ENCODE measurements around the gene CYREN.
"Not testable (repeated sequence)": the region's sequence is repeated elsewhere in the genome, so short reads cannot be mapped to it uniquely, and the experiment has no call there.

The CYREN gene

DNA sequence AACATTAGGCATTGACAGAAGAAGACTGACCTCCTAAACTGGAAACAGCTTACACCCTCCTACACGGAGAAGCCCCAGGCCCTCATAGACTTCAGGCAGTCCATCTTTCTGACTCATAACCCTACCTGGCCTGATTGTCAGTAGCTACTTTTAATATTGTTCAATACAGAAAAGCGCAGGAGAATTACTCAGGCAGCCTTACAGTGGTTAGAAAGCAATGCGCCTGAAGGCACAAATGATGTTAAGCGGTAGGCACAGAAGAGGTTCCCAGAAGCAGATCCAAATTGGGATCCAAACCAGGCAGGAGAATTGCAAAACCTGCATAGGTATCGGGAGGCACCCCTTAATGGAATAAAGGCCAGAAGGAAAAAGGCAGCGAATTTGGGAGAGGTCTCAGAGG lies 5.4 kb upstream of the CYREN start:
- DNase-seq: no peak

DNA sequence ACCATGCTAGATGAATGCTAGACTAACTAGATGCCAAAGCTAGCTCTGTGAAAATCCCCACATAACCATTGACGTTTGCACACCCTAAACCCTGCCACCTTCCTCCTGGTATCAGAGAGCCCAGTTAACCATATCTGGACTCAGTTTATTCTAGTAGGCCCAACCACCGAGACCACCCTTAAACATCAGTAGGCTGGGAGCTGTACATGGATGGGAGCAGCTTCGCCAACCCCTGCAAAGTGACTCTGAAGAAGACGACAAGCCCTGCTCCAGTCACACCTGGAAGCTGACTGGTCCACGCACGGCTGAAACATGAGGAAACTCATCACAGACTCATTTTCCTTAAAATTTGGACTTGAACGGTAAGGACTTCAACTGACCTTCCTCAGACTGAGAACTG lies 4.4 kb upstream of the CYREN start:
- no peak for DNase-seq

DNA sequence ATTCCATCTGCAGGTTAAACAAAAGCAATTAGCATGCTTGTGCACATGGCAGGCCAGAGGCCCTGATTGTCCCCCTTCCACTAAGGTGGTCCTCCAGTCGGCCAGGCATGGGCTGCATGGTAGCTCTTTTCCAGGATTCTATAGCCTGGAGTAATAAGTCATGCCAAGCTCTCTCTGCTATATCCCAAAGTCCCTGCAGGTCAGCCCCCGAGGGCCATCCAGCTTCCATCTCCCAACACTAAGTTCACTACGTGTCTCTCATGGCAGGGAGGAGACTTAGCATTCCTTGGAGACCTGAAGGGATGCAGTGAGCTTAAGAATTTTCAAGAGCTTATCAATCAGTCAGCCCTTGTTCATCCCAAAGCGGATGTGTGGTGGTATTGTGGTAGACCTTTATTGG lies 3.4 kb upstream of the CYREN start:
- DNase-seq: not testable (repeated sequence)

DNA sequence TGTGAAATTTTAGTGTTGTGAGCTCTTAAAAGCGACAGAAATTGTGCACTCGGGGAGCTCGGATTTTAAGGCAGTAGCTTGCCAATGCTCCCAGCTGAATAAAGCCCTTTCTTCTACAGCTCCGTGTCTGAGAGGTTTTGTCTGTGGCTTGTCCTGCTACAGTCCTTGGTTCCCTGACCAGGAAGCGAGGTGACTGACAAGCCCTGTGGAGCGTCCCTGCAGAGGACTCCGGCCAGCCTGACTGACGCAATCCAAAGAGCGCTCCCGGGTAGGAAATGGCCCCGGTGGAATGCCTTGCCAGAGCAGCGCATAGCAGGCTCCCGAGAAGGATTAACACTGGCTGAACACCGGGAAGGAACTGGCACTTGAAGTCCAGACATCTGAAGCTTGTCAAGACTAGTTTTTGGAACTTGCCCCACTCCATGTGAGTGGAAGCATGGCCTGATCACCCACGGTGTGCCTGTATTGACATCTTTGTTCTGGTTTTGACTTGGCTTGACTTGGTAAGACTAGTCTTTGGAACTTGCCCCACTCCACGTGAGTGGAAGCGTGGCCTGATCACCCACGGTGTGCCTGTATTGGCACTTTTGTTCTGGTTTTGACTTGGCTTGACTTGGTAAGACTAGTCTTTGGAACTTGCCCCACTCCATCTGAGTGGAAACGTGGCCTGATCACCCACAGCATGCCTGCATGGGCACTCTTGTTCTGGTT lies 1.2 kb upstream of the CYREN start:
- not testable (repeated sequence) for DNase-seq

DNA sequence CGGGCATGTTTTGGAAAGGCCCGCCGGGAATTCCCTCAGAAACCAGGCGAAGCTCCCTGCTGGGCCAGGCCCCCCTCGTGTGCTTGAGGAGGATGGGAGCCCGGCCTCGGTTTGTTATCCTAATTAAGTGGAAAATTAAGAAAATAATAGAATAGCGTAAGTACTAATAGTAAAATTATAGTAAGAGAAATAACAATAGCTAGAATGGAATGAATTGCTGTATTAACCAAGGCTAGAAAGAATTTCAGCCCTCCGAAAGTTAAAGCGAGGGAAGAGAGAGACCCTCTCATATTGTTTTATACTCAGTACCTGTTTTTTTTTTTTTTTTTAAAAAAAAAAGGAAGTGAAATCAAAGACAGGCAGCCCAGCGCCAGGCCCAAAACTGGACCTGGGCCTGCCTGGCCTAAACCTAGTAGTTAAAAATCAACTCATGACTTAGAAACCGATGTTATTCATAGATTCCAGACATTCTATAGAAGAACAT lies 533 bp upstream of the CYREN start:
- not testable (repeated sequence) for DNase-seq

DNA sequence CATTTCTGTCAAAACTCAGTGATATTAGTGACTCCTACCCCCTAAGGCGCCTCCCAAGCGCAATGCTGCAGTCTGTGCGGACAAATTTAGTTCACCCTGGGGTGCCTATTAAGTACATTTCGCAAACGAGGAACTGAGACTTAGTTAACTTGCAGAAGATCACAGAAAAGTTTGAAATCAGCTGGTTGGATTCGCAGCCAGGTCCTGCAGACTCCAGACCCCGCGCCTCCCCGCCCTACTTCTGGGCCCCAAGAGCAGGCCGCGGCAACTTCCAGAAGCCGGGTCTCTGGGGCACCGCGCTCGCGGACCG lies 588 bp downstream of the CYREN start:
- DNase-seq: no peak

DNA sequence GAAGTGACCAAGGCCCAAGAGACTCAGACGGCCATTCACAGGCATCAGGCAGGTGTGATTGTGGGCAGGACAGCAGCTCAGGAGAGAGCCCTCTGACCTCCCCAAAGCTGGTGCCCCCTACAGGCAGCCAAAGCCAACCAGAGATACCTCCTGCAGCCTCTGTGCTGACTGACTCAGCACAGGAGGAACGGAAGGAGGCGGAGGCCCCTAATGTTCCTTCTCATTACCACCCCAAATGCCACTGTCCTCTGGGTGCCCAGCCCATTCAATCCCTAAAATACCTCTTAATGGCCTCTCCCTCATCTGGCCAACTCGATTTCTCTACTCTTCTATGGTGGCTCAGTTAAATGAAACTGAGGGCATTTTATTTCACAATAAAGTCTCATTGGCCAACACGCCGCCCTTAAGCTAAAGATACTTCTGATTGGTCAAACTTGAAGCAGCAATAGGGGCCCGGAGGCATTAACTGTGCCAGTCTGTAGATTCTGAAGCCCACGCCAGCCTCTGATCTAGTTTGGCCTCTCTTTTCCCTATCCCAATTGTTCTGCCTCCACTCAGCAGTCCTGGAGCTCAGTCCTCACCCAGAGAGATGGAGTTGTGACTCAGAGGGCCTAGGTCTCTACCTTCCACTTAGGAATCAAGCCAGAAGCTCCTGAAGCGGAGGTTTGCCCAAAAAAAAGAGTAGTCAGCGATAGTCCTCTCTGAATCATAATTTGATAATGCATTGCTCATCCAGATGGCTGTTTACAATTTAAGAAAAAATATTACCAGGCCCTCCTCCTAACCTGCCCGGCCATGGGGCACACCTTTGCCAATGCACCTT lies 1.2 kb downstream of the CYREN start:
- DNase-seq: peak; percentile 54

DNA sequence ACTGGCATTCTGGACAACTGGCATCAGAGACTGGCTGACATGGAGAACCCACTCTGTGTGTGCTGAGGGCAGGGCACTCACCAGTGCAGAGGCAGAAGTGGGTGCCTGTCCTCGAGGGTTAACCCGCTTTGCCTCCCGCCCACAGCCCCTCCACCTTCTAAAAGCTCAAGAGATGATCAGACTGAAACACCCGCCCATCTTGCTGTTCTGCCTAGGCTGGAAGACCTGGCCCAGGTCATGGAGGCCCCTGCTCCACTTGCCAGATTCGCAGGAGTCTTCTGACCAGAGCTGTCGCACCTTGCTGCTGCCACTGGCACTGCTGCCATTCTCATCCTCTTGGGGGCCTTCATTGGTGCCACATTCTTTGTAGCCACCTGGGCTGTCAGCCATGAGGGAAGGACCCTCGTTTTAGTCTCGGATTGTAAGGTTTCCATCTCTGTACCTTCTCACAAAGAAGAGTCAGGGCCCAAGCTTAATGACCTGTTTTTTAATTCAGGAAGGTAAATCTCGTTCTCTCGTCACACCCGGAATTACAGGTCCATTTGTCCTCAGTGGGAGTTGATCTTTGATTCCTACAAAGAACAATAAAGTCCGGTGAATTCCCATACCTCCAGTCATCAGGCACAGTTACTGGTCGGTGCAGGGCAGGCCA lies 1.9 kb downstream of the CYREN start:
- no peak for DNase-seq

DNA sequence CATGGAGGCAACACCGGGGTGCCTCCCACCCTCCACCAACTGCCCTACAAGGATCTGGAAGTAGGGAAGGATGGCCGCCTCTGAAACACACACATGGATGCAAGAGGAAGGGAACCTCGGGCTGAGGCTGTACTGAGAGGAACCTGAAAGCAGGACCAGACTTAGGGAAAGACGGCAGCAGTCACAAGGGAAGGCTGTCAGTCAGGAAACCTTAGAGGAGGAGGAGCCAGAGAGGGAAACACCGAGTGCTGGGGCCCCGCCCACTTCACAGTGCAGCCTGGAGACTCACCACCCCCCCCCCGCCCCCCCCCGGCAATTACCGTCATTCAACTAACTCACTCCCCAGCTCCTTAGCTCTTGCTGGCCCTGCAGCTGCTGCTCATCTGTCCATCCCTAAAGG lies 2.5 kb downstream of the CYREN start:
- DNase-seq: peak; percentile 22

DNA sequence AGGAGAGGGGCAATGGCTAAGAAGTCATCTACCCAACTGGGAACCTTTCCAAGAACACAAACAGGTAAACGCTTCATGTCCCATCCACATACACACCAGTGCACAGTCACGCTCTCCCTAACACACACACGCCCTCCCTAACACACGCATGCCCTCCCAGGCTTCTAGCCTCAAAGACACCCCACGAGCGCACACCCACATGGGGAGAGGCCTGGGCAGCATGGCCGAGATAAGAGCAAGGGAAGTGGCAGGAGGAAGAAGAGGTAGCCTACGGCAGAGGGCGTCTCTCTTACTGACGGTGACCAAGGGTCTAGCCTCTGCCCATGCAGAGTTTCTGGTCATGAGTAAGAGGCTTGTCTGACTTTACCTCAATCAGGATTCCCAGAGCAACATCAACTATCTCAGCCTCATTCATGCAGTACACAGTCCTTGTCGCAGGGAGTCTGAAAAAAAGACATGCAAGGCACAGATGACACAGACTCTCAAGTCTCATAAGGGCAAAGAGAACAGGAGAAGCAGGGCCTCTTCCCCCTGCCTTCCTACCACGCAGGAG lies 3.1 kb downstream of the CYREN start:
- no peak for DNase-seq

DNA sequence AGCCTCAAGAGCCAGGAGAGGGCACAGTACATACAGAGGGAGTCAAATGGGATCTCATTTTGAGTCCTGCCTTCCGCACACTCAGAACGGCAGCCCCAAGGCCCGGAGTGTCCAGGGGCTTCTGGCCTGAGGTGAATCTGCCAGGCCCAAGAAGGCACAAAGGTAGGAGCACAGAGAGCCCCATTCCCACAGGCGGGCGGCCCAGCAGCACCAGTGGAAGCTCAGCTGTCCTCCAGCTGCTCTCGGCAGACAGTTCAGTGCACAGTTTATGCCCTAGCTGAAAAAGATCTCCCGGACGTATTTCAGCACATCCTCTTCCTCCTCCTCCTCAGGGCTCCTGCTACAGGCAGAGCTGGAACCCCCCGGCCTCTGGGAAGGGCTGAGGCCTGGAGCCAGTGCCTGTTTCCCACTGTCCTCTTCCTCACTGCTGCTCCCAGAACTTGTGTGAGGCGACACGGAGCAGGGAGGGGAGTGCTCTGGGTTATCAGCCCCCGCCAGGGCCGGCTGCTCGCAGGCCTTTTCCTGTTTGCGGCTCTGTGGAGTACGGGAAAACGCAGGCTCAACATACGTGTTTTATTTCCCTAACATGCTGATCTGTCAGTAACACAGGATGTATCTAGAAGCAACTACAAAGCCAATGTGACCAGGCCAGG lies 4.0 kb downstream of the CYREN start:
- no peak for DNase-seq

DNA sequence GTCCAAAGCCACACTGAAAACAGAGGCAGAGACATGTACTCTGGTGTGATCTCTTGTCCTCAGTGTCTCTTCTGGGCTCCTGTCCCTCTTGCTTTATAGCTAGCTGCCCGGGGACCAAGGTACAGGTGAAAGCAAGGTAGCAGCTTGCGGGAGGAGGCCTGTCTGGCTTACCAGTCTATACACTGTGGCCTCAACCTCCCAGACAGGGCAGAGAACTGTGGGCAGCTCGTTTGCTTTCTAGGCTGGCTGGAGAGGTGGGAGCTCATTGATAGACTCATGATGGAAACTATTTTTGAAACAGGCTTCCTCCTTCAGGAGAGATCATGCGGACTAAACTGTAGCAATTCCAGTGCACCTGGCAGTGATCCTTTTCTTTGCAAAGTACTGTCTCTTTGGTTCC lies 4.6 kb downstream of the CYREN start:
- no peak for DNase-seq

DNA sequence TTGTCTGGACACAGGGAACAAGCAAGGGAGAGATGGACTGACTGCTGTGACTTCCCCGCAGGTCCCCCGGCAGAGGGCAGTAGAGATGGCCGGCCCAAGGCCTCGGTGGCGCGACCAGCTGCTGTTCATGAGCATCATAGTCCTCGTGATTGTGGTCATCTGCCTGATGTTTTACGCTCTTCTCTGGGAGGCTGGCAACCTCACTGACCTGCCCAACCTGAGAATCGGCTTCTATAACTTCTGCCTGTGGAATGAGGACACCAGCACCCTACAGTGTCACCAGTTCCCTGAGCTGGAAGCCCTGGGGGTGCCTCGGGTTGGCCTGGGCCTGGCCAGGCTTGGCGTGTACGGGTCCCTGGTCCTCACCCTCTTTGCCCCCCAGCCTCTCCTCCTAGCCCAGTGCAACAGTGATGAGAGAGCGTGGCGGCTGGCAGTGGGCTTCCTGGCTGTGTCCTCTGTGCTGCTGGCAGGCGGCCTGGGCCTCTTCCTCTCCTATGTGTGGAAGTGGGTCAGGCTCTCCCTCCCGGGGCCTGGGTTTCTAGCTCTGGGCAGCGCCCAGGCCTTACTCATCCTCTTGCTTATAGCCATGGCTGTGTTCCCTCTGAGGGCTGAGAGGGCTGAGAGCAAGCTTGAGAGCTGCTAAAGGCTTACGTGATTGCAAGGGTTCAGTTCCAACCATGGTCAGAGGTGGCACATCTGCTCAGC lies 6.0 kb downstream of the CYREN start:
- DNase-seq: no peak

DNA sequence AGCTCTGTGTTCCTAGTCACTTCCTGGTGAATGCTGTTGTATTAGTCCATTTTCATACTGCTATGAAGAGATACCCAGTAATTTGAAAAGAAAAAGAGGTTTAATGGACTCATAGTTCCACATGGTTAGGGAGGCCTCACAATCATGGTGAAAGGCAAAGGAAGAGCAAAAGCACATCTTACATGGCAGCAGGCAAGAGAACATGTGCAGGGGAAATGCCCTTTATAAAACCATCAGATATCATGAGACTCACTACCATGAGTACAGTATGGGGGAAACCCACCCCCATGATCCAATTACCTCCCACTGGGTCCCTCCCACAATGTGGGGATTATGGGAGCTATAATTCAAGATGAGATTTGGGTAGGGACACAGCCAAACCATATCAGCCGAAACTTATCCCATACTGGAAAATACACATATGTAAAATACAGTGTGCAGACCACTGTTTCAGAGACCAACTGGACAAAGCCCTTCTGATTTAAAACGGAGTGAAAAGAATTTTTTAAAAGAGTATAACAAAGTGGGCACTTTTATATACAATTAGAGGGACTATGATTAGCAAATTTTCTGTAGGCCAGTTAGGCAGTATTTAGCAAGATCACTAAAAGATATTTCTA lies 8.0 kb downstream of the CYREN start:
- DNase-seq: no peak

DNA sequence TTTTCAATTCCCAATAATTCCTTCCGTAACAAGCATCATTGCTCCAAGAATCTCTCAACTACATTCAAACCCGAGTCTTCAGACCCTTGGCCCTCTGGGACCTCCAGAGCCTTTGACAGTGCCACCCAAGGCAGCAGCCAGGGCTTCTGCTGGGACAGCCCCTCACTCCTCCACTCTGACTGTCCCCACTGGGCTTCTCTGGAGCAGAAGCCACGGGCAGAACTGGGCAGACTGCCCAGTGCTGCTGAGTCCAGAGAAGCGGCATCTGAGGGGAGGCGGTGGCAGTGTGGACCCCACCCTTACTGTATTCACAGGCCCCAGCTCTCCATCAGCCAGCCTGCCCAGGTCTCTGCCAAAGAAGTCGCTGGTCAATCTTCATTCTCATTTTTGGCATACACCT lies 8.8 kb downstream of the CYREN start:
- DNase-seq: no peak

DNA sequence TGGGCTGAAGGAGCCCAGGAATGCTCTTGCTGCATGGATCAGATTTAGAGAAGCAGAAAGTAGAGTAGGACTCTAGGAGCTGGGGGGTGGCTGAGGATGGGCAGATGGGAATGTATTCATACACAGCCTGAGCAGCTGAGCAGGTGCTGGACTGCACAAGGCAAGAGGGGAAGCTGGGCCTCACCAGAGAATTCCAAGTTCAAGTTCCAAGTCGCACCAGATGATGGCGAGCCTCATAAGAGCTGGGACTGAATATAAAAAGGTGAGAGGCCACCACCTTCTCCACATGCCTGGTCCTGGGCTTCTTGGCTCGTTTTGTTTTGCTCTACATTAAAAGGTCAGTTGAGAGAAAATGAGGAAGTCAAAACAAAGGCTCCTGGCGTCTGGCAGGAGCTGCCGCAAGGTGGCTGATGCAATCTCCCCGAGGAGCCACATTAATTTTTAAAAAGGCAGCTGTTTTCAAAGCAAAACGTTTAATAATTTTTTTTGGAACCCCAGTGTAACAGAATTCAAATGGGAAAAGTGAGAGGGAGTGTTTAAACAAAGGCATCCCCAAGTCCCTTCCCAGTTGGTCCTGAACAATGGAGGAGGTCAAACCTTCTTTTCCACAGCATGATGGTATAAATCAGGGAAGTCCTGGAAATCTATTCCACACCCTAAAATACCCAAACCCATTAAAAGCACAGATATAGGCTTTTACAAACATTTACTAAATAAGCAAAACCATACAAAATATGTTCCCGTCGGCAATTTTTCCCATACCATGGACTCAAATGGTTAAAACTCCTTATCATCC lies 9.5 kb downstream of the CYREN start:
- no peak for DNase-seq

DNA sequence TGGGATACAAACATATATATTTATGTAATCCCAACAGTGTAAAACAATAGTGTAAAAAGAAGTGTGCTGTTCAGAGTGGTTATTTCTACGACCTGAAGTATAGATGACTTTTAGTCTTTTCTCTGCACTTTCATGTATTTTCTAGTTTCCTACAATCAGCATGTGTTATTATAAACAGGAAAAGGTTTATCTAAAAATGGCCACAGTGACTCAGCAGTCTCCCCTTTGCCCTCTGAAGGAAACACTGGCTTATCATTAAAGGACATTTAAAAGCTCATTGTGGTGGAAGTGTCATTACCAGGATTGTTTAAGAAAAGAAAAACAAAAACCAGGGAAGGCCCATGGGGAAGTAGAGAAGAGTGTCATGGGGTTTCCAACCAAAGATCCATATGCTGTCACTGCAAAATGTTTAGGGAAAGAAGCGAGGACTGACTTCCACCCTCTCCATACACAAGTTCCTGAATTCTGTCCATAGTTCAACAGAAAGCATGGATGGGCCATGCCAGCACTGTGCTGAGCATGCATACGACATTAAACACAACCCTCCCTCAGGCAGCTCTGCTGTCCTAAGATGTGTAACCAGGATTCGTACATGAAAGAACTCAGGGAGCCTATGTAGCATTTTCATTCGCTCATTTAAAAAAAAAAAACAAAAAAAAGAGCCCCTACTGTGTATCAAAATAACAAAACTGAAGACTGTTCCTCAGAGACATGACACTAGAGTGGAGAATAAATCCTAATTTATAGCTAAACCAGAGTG lies 10.2 kb downstream of the CYREN start:
- no peak for DNase-seq

DNA sequence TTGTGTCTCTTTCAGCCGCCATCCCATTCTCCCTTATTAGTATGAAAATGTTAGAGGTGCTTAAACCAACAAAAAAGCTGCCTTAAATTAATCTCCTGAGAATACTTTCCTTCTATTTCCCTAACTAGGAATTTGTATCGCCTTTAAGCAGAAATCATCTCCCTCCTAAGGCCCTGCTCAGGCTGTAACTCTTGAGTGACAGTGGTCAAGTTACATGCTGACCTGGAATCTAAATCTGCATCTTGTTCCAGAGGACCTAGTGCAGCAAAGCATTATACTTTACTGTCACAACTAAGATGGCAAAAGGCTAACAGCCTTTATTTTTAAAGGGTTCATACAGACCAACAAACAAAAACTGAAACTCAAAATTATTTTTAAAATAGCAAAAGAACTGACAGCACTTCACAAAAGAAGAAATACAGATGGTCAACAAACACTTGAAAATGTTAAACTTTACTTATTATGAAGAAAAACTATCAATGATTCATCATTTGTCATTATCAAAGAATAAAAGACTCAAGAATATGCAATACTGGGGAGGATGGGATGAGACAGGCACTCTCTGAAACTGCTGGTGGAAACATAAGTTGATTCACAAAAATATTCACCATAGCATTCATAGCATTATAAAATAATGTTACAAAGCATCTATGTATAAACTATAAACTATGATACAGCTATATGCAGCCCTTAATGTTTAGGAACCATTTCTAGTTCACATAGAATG lies 11.0 kb downstream of the CYREN start:
- no peak for DNase-seq

DNA sequence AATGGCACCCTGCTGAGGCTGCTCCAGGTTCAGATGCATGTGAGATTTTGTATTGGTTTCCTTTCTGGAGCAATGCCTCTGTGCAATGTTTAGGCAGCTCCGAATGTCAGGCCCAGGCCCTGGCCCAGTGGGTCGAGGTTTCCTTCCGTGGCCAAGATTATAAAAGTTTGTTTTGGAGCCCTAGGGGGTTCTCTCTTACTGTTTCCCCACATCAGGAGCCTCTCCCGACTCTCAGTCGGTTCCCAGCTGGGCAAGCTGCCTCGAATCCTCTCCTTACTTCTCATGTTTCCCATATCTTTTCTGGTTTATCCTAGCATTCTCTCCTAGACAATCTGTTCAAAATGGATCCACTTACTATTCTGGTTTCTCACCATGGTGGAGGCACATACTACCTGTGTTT lies 11.6 kb downstream of the CYREN start:
- DNase-seq: no peak
